Tibial artery (tissue), 4 donors: ENCODE measurements around the gene RAB28.

ENCODE experiments used
- DNase-seq, 2 donors: peaks; one replicate each; pipeline ENCODE4 v3.0.0-alpha.2; 2019
- H3K27ac ChIP-seq, 2 donors: fragments of 200-600 bp; sonication (generic) in 1 of 2; 1 replicate in 1 of 2; 2 replicates in 1 of 2; pipeline ENCODE4 v1.5.1; 2018 to 2019; ENCODE audit warnings: mild to moderate bottlenecking in 1 of 2
- H3K27me3 ChIP-seq, 2 donors: fragments of 200-600 bp; sonication (generic) in 1 of 2; one replicate each; pipeline versions ENCODE4 v1.5.1 to v1.6.0; 2016 to 2019
- H3K36me3 ChIP-seq, 3 donors: fragments of 200-600 bp; sonication (generic) in 2 of 3; one replicate each; pipeline ENCODE4 v1.5.1; 2016 to 2019; ENCODE audit warnings: mild to moderate bottlenecking in 2 of 3
- H3K4me1 ChIP-seq, 4 donors: fragments of 200-600 bp; sonication (generic) in 2 of 4; 1 replicate in 3 of 4; 2 replicates in 1 of 4; pipeline ENCODE4 v1.5.1; 2016 to 2019
- H3K4me3 ChIP-seq, 2 donors: fragments of 200-600 bp; sonication (generic) in 1 of 2; 1 replicate in 1 of 2; 2 replicates in 1 of 2; pipeline ENCODE4 v1.5.1; 2018 to 2019; ENCODE audit warnings: mild to moderate bottlenecking in 2 of 2
- H3K9me3 ChIP-seq, 3 donors: fragments of 200-600 bp; sonication (generic) in 1 of 3; one replicate each; pipeline ENCODE4 v1.5.1; 2016 to 2019
- intact Hi-C: fragments of 100-400 bp; cut with DNase I; formaldehyde crosslinking; loops from one replicate; pipeline ENCODE4 v1.15.0; 2023; ENCODE audit warnings: low total_unique reads
- TF ChIP-seq, protein P1 (sequence below), 2 experiments: fragments of 200-600 bp in 1 of 2; fragments of 450-650 bp in 1 of 2; IDR thresholded peaks; one replicate each; pipeline ENCODE4 v1.5.1; 2017 to 2019; ENCODE audit warnings: antibody characterized with exemption in 2 of 2, mild to moderate bottlenecking in 1 of 2, moderate library complexity in 1 of 2

The RAB28 gene

DNA sequence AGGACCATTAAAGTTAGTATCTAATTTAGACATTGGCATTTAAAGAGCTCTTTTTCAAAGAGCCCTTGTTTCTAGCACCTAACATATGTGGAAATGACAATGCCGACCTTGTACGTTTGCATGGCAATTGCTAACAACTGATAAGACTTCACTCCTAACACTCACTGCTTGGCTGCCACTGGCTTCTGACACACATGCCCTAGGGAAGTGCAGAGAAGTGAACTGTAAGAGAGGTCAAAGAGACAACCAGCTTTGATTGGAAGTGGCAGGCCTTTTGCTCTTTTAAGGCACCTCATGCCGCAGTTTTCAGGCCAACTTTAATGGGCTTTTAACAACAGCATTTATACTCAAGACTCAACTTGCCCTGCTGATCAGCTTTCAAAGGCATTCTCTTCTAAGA, 158.4 kb downstream of the RAB28 start:
- intact Hi-C loops: no loop called here

DNA sequence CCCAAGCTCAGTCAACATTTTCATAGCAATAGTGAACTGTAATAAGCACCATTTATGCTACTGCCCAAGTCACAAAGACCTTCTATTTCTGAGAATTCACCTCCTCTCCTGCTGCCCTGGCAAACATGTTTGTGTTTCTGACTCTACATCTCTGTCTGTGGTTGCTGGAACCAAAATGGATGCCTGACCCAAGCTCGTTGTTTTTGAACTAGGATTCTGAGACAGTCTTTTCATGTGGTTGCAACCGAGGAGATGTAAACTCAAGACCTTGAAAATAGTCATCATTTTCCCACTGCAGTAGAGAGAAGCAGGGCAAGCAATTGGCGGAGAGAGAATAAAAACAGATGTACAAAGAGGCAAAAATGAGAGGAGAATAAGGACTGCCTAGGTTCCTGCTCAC, 160.2 kb downstream of the RAB28 start:
- intact Hi-C loops: no loop called here
- TF ChIP-seq, protein P1, sequence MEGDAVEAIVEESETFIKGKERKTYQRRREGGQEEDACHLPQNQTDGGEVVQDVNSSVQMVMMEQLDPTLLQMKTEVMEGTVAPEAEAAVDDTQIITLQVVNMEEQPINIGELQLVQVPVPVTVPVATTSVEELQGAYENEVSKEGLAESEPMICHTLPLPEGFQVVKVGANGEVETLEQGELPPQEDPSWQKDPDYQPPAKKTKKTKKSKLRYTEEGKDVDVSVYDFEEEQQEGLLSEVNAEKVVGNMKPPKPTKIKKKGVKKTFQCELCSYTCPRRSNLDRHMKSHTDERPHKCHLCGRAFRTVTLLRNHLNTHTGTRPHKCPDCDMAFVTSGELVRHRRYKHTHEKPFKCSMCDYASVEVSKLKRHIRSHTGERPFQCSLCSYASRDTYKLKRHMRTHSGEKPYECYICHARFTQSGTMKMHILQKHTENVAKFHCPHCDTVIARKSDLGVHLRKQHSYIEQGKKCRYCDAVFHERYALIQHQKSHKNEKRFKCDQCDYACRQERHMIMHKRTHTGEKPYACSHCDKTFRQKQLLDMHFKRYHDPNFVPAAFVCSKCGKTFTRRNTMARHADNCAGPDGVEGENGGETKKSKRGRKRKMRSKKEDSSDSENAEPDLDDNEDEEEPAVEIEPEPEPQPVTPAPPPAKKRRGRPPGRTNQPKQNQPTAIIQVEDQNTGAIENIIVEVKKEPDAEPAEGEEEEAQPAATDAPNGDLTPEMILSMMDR (IDR thresholded peaks at IDR 0.05): no peak

More for the DNA sequence above, 158.4 kb downstream of the RAB28 start:
- no peak overlapping the region for H3K27ac ChIP-seq
- TF ChIP-seq, protein P1 (IDR thresholded peaks at IDR 0.05): no peak
- no peaks in the 10 kb centered on the region for H3K27me3 ChIP-seq
- peaks cover 0 to 11% (median 8%) of the 10 kb centered on the region in 3 donors for H3K9me3 ChIP-seq
- no peak for DNase-seq
- H3K4me3 ChIP-seq: no peak overlapping the region
- no peaks in the 10 kb centered on the region for H3K4me1 ChIP-seq
- H3K36me3 ChIP-seq: peaks cover 0 to 7% (median 0%) of the 10 kb centered on the region in 3 donors

DNA sequence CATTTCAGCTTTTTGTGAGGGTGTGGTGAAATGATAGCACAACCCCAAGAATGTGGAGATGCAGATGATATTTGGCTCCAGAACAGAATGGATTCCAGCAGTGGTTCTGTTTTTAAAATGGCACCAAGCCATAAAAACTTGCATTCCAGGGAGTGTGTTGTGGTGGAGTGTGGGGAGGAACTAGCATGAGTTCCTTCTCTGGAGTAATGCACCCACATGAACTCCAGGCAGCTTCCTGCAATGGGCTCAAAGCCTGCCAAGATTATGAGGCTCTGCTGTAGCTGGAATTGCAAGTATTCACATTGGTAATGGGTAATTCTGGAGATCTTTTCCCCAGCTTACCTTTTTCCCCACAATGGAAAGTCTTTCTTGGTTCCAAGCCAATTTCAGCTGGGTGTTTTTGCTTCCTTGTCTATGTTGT, 161.4 kb downstream of the RAB28 start:
- H3K27me3 ChIP-seq: no peaks in the 10 kb centered on the region
- no peak for DNase-seq
- H3K27ac ChIP-seq: no peak overlapping the region
- no peaks in the 10 kb centered on the region for H3K4me1 ChIP-seq
- intact Hi-C loops: no loop called here
- H3K36me3 ChIP-seq: peaks cover 0 to 7% (median 0%) of the 10 kb centered on the region in 3 donors
- TF ChIP-seq, protein P1 (IDR thresholded peaks at IDR 0.05): no peak
- peaks cover 0 to 20% (median 8%) of the 10 kb centered on the region in 3 donors for H3K9me3 ChIP-seq
- no peak overlapping the region for H3K4me3 ChIP-seq

More for the DNA sequence above, 160.2 kb downstream of the RAB28 start:
- H3K36me3 ChIP-seq: peaks cover 0 to 7% (median 0%) of the 10 kb centered on the region in 3 donors
- H3K4me3 ChIP-seq: no peak overlapping the region
- H3K27ac ChIP-seq: no peak overlapping the region
- peaks cover 0 to 20% (median 8%) of the 10 kb centered on the region in 3 donors for H3K9me3 ChIP-seq
- no peaks in the 10 kb centered on the region for H3K27me3 ChIP-seq
- DNase-seq: no peak
- no peaks in the 10 kb centered on the region for H3K4me1 ChIP-seq
